ENCODE measurements around the gene TMEM9.

- no peak for TF ChIP-seq MTA1 (IDR thresholded peaks at IDR 0.05; ENCODE audit: borderline replicate concordance)
- peak; percentile 85 to 91 (median 90) for TF ChIP-seq CTCF (IDR thresholded peaks at IDR 0.05 in 2 of 3, conservative IDR thresholded peaks at IDR 0.05 in 1 of 3; ENCODE audit: insufficient read depth in 2 of 3, low read depth in 1 of 3, low read length in 3 of 3)
- TF ChIP-seq NONO (IDR thresholded peaks at IDR 0.05; ENCODE audit: low read depth in 2 of 2, low read length in 1 of 2) = no peak
- TF ChIP-seq HNRNPH1 (optimal IDR thresholded peaks at IDR 0.05; ENCODE audit: low read depth, low read length) = no peak
- no peak for TF ChIP-seq ATF3 (IDR thresholded peaks at IDR 0.05)
- TF ChIP-seq ATF3 (CRISPR knock-in tag; conservative IDR thresholded peaks at IDR 0.05) = no peak
- TF ChIP-seq HMG20B (CRISPR knock-in tag; IDR thresholded peaks at IDR 0.05) = no peak
- no peak for TF ChIP-seq MAFF (IDR thresholded peaks at IDR 0.05; ENCODE audit: low read length)
- TF ChIP-seq SAP30 (IDR thresholded peaks at IDR 0.05; ENCODE audit: borderline replicate concordance, insufficient read depth, low read depth, low read length, poor library complexity, severe bottlenecking) = no peak
- TF ChIP-seq CHAMP1 (IDR thresholded peaks at IDR 0.05) = no peak
- no peak for TF ChIP-seq POLR2AphosphoS5 (IDR thresholded peaks at IDR 0.05; ENCODE audit: control insufficient read depth, insufficient read depth, low read depth, low read length)
Observed at GRCh38 chr1:201114245-201115131, 39.8 kb downstream of the TMEM9 start.

Measured in K562 (cell line).